PFSK-1 (cell line): Measurements from ENCODE around the gene FGGY.

Source experiments
- FOXP2 ChIP-seq: optimal IDR thresholded peaks from 2 replicates; pipeline ENCODE3; 2011; ENCODE audit warnings: borderline replicate concordance, control low read depth, inconsistent platforms; ENCODE audit not compliant: insufficient read depth; ENCODE audit errors: extremely low read length, extremely low read depth
- POLR2AphosphoS5 ChIP-seq: IDR thresholded peaks from 2 replicates; pipeline ENCODE4 v1.6.1; 2012; ENCODE audit warnings: low read depth, mild to moderate bottlenecking, control low read depth, low read length, moderate library complexity
- REST ChIP-seq, 2 experiments: IDR thresholded peaks; 2 replicates each; pipeline versions ENCODE4 v1.6.1 to v1.8.0; 2011 to 2012; ENCODE audit warnings: low read depth in 2 of 2, low read length in 2 of 2, control low read depth in 1 of 2, inconsistent platforms in 1 of 2, mild to moderate bottlenecking in 1 of 2, moderate library complexity in 1 of 2; ENCODE audit not compliant: insufficient read depth in 1 of 2
- SIN3A ChIP-seq: IDR thresholded peaks from 2 replicates; pipeline ENCODE4 v1.6.1; 2012; ENCODE audit warnings: mild to moderate bottlenecking, low read length, moderate library complexity, borderline replicate concordance; ENCODE audit not compliant: insufficient read depth
- TAF1 ChIP-seq: IDR thresholded peaks from 2 replicates; pipeline ENCODE4 v1.6.1; 2012; ENCODE audit warnings: low read length, control low read depth, borderline replicate concordance; ENCODE audit not compliant: insufficient read depth

The FGGY gene

DNA sequence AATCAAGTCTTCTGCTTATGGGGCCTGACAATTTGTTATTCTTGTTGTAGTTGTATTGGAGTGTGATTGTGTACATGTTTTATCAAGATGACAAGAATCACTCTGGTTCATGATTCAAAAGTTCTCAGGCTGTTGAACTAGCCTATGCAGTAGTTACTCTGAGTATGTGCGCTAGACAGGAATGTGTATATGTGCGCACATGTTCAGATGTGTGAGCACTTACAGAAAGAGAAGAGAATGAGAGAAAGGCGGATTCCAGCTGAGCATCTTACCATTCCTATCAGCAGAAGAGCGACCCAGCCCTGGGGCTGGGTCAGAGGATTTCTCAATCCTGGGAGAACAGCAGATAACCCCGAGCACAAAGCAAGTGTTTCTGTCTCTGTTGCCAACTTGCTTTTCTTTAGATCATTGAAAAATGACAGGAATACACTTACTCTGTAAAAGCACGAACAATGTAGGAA lies 407.1 kb downstream of the FGGY start:
- TF ChIP-seq SIN3A (no peak), POLR2AphosphoS5 (no peak), REST (IDR thresholded peaks at IDR 0.05; ENCODE audit: insufficient read depth in 1 of 2, low read depth in 2 of 2, low read length in 2 of 2) (no peak), FOXP2 (no peak), TAF1 (no peak)

DNA sequence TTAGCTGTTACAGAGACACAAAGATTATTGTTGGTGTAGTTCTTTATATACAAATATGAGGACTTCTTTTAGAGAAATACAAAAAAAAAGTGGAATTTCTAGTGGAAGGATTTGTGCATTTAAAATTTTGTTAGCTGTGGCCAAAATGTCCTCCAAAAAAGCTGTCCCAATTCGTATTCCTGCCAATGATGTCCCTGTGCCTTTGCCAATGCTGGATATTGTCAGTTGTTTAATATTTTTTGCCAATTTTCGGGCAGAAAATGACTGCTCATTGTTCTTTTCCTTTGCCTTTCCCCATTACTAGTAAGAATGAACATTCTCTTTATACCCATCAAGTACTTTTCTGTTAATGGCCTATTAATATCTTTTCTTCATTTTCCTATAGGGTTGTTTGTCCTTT lies 407.8 kb downstream of the FGGY start:
- no peak for TF ChIP-seq SIN3A
- TF ChIP-seq TAF1 = no peak
- no peak for TF ChIP-seq POLR2AphosphoS5
- TF ChIP-seq FOXP2 = no peak
- TF ChIP-seq REST (IDR thresholded peaks at IDR 0.05; ENCODE audit: insufficient read depth in 1 of 2, low read depth in 2 of 2, low read length in 2 of 2) = no peak

- TF ChIP-seq TAF1 (no peak), REST (IDR thresholded peaks at IDR 0.05; ENCODE audit: insufficient read depth in 1 of 2, low read depth in 2 of 2, low read length in 2 of 2) (no peak), POLR2AphosphoS5 (no peak), SIN3A (no peak), FOXP2 (no peak)
Measured at GRCh38 chr1:59705466-59706302, 408.8 kb downstream of the FGGY start.

DNA sequence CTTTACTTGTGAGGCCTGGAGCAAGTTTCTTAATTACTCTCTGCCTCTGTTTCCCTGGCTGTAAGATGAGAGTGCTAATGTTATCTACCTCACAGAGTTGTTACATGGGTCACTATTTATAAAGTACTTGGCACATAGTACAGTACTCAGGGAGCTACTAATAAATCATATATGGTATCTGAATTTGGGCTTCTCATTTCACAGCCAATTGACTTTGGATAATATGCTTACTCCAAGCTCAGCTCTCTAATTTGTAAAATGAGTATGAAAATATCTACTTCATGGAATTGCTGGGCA lies 409.4 kb downstream of the FGGY start:
- TF ChIP-seq SIN3A (no peak), TAF1 (no peak), POLR2AphosphoS5 (no peak), REST (IDR thresholded peaks at IDR 0.05; ENCODE audit: insufficient read depth in 1 of 2, low read depth in 2 of 2, low read length in 2 of 2) (no peak), FOXP2 (no peak)
